ENCODE measurements around the gene EPHA4. TPM values are rescaled to one million over a fixed set of nuclear protein-coding genes. Genes with fewer than 3 reads are reported as not detected.

The EPHA4 gene
- total RNA-seq, 3 donors from 2014 or later, result 21.4 to 36.8 (median 21.9) TPM

GRCh38 chr2:221442128-221442527 is 130.0 kb downstream of the EPHA4 start:
- TF ChIP-seq, protein P1, sequence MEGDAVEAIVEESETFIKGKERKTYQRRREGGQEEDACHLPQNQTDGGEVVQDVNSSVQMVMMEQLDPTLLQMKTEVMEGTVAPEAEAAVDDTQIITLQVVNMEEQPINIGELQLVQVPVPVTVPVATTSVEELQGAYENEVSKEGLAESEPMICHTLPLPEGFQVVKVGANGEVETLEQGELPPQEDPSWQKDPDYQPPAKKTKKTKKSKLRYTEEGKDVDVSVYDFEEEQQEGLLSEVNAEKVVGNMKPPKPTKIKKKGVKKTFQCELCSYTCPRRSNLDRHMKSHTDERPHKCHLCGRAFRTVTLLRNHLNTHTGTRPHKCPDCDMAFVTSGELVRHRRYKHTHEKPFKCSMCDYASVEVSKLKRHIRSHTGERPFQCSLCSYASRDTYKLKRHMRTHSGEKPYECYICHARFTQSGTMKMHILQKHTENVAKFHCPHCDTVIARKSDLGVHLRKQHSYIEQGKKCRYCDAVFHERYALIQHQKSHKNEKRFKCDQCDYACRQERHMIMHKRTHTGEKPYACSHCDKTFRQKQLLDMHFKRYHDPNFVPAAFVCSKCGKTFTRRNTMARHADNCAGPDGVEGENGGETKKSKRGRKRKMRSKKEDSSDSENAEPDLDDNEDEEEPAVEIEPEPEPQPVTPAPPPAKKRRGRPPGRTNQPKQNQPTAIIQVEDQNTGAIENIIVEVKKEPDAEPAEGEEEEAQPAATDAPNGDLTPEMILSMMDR (IDR thresholded peaks at IDR 0.05), result no peak
- H3K4me3 ChIP-seq, result no peak overlapping the region
- no peaks in the 10 kb centered on the region for H3K4me1 ChIP-seq (ENCODE audit: low read depth)
- H3K9me3 ChIP-seq, result no peaks in the 10 kb centered on the region
- ATAC-seq, result no peak
- no peaks in the 10 kb centered on the region for H3K36me3 ChIP-seq (ENCODE audit: low read depth)
- intact Hi-C loops (cut with DNase I, micrococcal nuclease), result no loop called here
- no peak for DNase-seq

DNA sequence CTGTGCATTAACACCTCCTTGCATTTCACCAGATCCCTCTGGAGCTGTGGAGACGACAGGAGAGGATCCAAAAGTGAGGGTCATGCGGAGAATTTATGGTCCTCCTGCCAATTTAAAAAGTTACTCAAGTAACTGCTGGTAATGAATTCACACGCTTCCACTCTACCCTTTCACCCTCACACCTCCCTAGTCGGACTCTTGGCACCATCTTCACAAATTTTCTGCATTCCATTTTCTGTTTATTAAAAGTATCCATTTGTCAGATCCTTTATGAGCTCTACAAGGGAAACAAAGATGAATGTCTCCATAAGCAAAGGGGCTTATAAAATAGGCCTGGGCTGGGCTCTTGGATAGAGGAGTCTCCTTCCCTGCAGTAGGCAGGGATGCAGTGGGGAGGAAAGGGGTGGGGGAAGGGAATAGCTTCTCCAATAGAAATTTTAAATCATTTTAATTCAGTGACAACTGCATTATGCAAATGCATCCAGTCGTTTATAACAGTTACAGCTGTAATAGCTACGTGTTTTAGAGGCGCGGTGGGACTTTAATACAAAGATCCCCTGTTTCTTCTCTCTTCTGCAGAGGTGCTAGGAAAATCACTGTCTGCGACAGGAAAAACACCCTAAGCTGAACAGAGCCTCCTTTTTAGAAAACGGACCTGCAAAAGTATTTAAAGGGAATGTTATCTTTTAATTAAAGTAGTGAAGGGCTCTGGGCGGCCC is 132.2 kb downstream of the EPHA4 start:
- Histone ChIP-seq H3K4me3 (no peak overlapping the region), H3K9me3 (no peaks in the 10 kb centered on the region), H3K36me3 (ENCODE audit: low read depth) (no peaks in the 10 kb centered on the region), H3K4me1 (ENCODE audit: low read depth) (no peaks in the 10 kb centered on the region)
- DNase-seq (no peak), ATAC-seq (no peak)
- intact Hi-C loops (cut with DNase I, micrococcal nuclease), result no loop called here
- TF ChIP-seq, protein P1 (IDR thresholded peaks at IDR 0.05), result no peak

- H3K9me3 ChIP-seq, result no peaks in the 10 kb centered on the region
- DNase-seq (no peak), ATAC-seq (no peak)
- H3K36me3 ChIP-seq (ENCODE audit: low read depth), result no peaks in the 10 kb centered on the region
- intact Hi-C loops (cut with DNase I, micrococcal nuclease), result no loop called here
- H3K4me1 ChIP-seq (ENCODE audit: low read depth), result no peaks in the 10 kb centered on the region
- no peak overlapping the region for H3K4me3 ChIP-seq
- TF ChIP-seq, protein P1 (IDR thresholded peaks at IDR 0.05), result no peak
These were observed 135.0 kb downstream of the EPHA4 start for GRCh38 chr2:221437056-221437455.

DNA sequence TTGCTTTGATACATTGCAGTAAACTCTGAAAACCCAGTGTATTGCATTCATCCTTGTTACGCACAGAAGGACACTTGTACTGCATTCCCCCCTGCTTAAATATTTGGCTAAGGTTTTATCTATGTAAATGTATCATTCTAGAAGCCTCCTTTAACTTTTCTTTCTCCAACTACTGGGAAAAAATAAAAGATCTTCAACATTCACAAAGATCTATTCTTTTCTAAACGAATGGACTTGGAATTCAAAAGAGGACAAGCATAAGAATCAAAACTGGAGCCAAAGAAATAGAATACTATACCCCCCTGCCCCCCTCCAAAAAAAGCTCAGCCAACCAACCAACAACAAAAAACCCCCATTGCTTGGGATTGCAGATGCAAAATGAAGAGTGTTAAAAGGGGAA is 136.9 kb downstream of the EPHA4 start:
- intact Hi-C loops (cut with DNase I, micrococcal nuclease), result no loop called here
- no peaks in the 10 kb centered on the region for H3K36me3 ChIP-seq (ENCODE audit: low read depth)
- TF ChIP-seq, protein P1 (IDR thresholded peaks at IDR 0.05), result no peak
- H3K9me3 ChIP-seq, result no peaks in the 10 kb centered on the region
- H3K4me1 ChIP-seq (ENCODE audit: low read depth), result no peaks in the 10 kb centered on the region
- ATAC-seq (no peak), DNase-seq (no peak)
- no peak overlapping the region for H3K4me3 ChIP-seq

DNA sequence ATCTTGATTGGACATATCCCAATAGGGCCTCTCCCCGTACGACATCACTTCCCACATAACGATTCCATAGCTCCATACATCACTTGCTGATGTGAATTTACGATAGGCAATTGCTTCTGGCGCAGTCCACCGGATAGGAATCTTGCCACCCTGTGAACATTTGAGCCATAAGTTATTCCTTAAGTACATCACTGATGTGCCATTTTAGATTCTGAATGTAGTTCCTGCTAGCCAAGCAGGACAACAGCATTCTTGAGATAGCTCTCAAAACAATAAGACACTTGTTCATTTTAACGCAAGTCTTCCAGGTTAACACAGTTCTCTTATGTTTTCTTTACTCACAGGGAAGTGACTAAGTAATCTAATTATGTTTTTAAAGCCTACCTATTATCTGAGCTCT is 138.0 kb downstream of the EPHA4 start:
- ATAC-seq, result no peak
- TF ChIP-seq, protein P1 (IDR thresholded peaks at IDR 0.05), result no peak
- DNase-seq, result no peak
- Histone ChIP-seq H3K36me3 (ENCODE audit: low read depth) (no peaks in the 10 kb centered on the region), H3K4me1 (ENCODE audit: low read depth) (no peaks in the 10 kb centered on the region), H3K4me3 (no peak overlapping the region), H3K9me3 (no peaks in the 10 kb centered on the region)
- intact Hi-C loops (cut with DNase I, micrococcal nuclease), result no loop called here

Measured in mucosa of descending colon (tissue), 3 donors.